ENCODE results near the gene ARHGAP24. TPM values are rescaled to one million over a fixed set of nuclear protein-coding genes. Genes with fewer than 3 reads are reported as not detected.

The ARHGAP24 gene
- polyA plus RNA-seq, 1 of the 3 experiments (the other 2 are of a cell fraction): 1.4 TPM

- no peak for TF ChIP-seq RFX5 (IDR thresholded peaks at IDR 0.05; ENCODE audit: low read length)
- no peak for TF ChIP-seq FOXM1 (IDR thresholded peaks at IDR 0.05; ENCODE audit: low read depth)
- TF ChIP-seq NRF1 (IDR thresholded peaks at IDR 0.05; ENCODE audit: low read depth, low read length): no peak
- TF ChIP-seq REST (IDR thresholded peaks at IDR 0.05; ENCODE audit: low read depth, low read length): no peak
- TF ChIP-seq MEF2A (IDR thresholded peaks at IDR 0.05; ENCODE audit: borderline replicate concordance, low read depth): no peak
- no peak for TF ChIP-seq MAX (IDR thresholded peaks at IDR 0.05; ENCODE audit: low read depth)
- no peak for TF ChIP-seq TAF1 (IDR thresholded peaks at IDR 0.05; ENCODE audit: borderline replicate concordance, low read depth, low read length)
- H2AFZ ChIP-seq (ENCODE audit: low read depth): no peak overlapping the region; the same call in 1 of the 2 replicates
- H3K4me3 ChIP-seq (ENCODE audit: low read depth in 2 of 2, low read length in 1 of 2): no peak overlapping the region
- no peaks in the 10 kb centered on the region for H4K20me1 ChIP-seq (ENCODE audit: insufficient read depth)
- 55% methylated on average over 1 of the region's 1 CpG for WGBS (ENCODE audit: low lambda C conversion rate)
- H3K27me3 ChIP-seq (ENCODE audit: insufficient read depth): no peaks in the 10 kb centered on the region
- no peaks in the 10 kb centered on the region for H3K9me2 ChIP-seq
- no peaks in the 10 kb centered on the region for H3F3A ChIP-seq (replicated peaks; ENCODE audit: insufficient read depth)
- H3K9me3 ChIP-seq: no peaks in the 10 kb centered on the region
- no peak for DNase-seq
- no peak overlapping the region for H3K27ac ChIP-seq (ENCODE audit: low read depth in 2 of 2, low read length in 1 of 2)
- no peaks in the 10 kb centered on the region for H3K4me1 ChIP-seq (ENCODE audit: control insufficient read depth in 1 of 2, insufficient read depth in 2 of 2, low read depth in 1 of 2, low read length in 1 of 2)
- H3K36me3 ChIP-seq (replicated peaks in 1 of 2; ENCODE audit: control insufficient read depth in 1 of 2, insufficient read depth in 2 of 2, low read length in 1 of 2): no peaks in the 10 kb centered on the region
- ChIA-PET CTCF (no interaction called here), POLR2A (no interaction called here)
- no peak overlapping the region for H3K4me2 ChIP-seq
- H3K79me2 ChIP-seq (ENCODE audit: insufficient read depth): no peaks in the 10 kb centered on the region
- no peak overlapping the region for H3K9ac ChIP-seq
Measured at GRCh38 chr4:85427123-85427522, 47.8 kb upstream of the ARHGAP24 start.

GRCh38 chr4:85430226-85430625 is 44.7 kb upstream of the ARHGAP24 start:
- Histone ChIP-seq H3K4me3 (ENCODE audit: low read depth in 2 of 2, low read length in 1 of 2) (no peak overlapping the region), H3K9me3 (no peaks in the 10 kb centered on the region), H3K36me3 (replicated peaks in 1 of 2; ENCODE audit: control insufficient read depth in 1 of 2, insufficient read depth in 2 of 2, low read length in 1 of 2) (no peaks in the 10 kb centered on the region), H3K4me2 (no peak overlapping the region), H3K27ac (ENCODE audit: low read depth in 2 of 2, low read length in 1 of 2) (no peak overlapping the region), H2AFZ (ENCODE audit: low read depth) (no peak overlapping the region), H3K9me2 (no peaks in the 10 kb centered on the region), H4K20me1 (ENCODE audit: insufficient read depth) (no peaks in the 10 kb centered on the region), H3K9ac (no peak overlapping the region), H3K4me1 (ENCODE audit: control insufficient read depth in 1 of 2, insufficient read depth in 2 of 2, low read depth in 1 of 2, low read length in 1 of 2) (no peaks in the 10 kb centered on the region), H3K27me3 (ENCODE audit: insufficient read depth) (no peaks in the 10 kb centered on the region), H3K79me2 (ENCODE audit: insufficient read depth) (no peaks in the 10 kb centered on the region), H3F3A (replicated peaks; ENCODE audit: insufficient read depth) (no peaks in the 10 kb centered on the region)
- ChIA-PET POLR2A (no interaction called here), CTCF (interaction anchor here (1.0 kb wide), 1 partner anchor 339 kb away, joined by 3 read pairs; no protein-coding TSS in a partner anchor)
- 85% methylated on average over 3 of the region's 3 CpGs for WGBS (ENCODE audit: low lambda C conversion rate)
- no peak for DNase-seq
- TF ChIP-seq YY1 (IDR thresholded peaks at IDR 0.05; ENCODE audit: low read depth): no peak
- no peak for TF ChIP-seq RAD21 (IDR thresholded peaks at IDR 0.05; ENCODE audit: low read length)
- no peak for TF ChIP-seq REST (IDR thresholded peaks at IDR 0.05; ENCODE audit: low read depth, low read length)
- TF ChIP-seq SIN3A (IDR thresholded peaks at IDR 0.05; ENCODE audit: borderline replicate concordance, low read depth, low read length): no peak
- TF ChIP-seq TEAD4 (IDR thresholded peaks at IDR 0.05; ENCODE audit: borderline replicate concordance, insufficient read depth): no peak
- TF ChIP-seq RFX5 (IDR thresholded peaks at IDR 0.05; ENCODE audit: low read length): no peak

All from SK-N-SH (cell line).